Heart right ventricle (tissue), 16 donors: ENCODE data around the gene KNSTRN. TPM values are rescaled to one million over a fixed set of nuclear protein-coding genes. Genes with fewer than 3 reads are reported as not detected.

ENCODE experiments used
- ATAC-seq, 8 donors: fragments of 200-7000 bp; cut with Tn5 transposase; one replicate each; pipeline ENCODE4 v1.9.1; 2020; ENCODE audit warnings: mild to moderate bottlenecking in 8 of 8, moderate library complexity in 8 of 8, moderate number of reproducible peaks in 1 of 8
- DNase-seq, 2 donors: peaks; one replicate each; pipeline ENCODE4 v3.0.0-alpha.2; 2020
- H3K27ac ChIP-seq, 10 donors: fragments of 200-600 bp; sonication (generic) in 2 of 10; one replicate each; pipeline versions ENCODE4 v1.5.0 to v1.8.0; 2020 to 2022; ENCODE audit warnings: mild to moderate bottlenecking in 3 of 10
- H3K27me3 ChIP-seq, 7 donors: fragments of 200-600 bp; one replicate each; pipeline ENCODE4 v1.8.0; 2021 to 2022; ENCODE audit warnings: mild to moderate bottlenecking in 2 of 7
- H3K36me3 ChIP-seq, 9 donors: fragments of 200-600 bp; sonication (generic) in 1 of 9; one replicate each; pipeline versions ENCODE4 v1.5.0 to v1.8.0; 2020 to 2022; ENCODE audit warnings: mild to moderate bottlenecking in 2 of 9
- H3K4me1 ChIP-seq, 9 donors: fragments of 200-600 bp; sonication (generic) in 1 of 9; one replicate each; pipeline versions ENCODE4 v1.5.0 to v1.8.0; 2020 to 2022; ENCODE audit warnings: mild to moderate bottlenecking in 4 of 9
- H3K4me3 ChIP-seq, 10 donors: fragments of 200-600 bp; sonication (generic) in 2 of 10; one replicate each; pipeline versions ENCODE4 v1.5.0 to v1.8.0; 2020 to 2022; ENCODE audit warnings: mild to moderate bottlenecking in 7 of 10, moderate library complexity in 2 of 10
- H3K9me3 ChIP-seq, 11 donors: fragments of 200-600 bp in 10 of 11; sonication (generic) in 2 of 11; one replicate each; pipeline versions ENCODE4 v1.5.0 to v1.8.0; 2013 to 2022; ENCODE audit warnings: mild to moderate bottlenecking in 2 of 11, control low read depth in 1 of 11, moderate library complexity in 1 of 11
- CTCF ChIP-seq, 9 donors: fragments of 200-600 bp; sonication (generic) in 2 of 9; IDR thresholded peaks; one replicate each; pipeline versions ENCODE4 v1.5.0 to v1.8.0; 2021 to 2022; ENCODE audit warnings: antibody characterized with exemption in 9 of 9, mild to moderate bottlenecking in 5 of 9, moderate library complexity in 1 of 9
- WGBS, 2 donors: extraction: QIAGEN DNeasy Blood & Tissue Kit; methylation state at CpG; one replicate each; pipeline ENCODE4 v1.1.7; 2013; ENCODE audit warnings: inconsistent platforms in 1 of 2; 5-methylcytosine and 5-hydroxymethylcytosine counted together
- intact Hi-C, 10 donors: fragments of 100-400 bp; cut with DNase I; formaldehyde crosslinking; loops; one replicate each; pipeline versions ENCODE4 v1.11.1 to v1.14.2; 2022
- polyA plus RNA-seq, 2 donors: library from polyadenylated mRNA; stranded (reverse); fragments of 200-250 nt; gene quantifications; one replicate each; pipeline ENCODE4 v1.2.3, GENCODE V29; 2013
- total RNA-seq, 10 donors: library from RNA; stranded (reverse); fragmentation: NEBNext Ultra II Directional in 3 of 10; extraction: Animal tissue kit (Norgen Biotek cat#: 25700) in 3 of 10; gene quantifications; one replicate each; pipeline versions ENCODE4 v1.2.1 to v1.2.4, GENCODE V29; 2021 to 2023
- donor health status: Arrhythmogenic right ventricular cardiomyopathy.
- donor health status: ischemic (EF 13 %, LVEDD 7.1; RV severe dilation, severe dysfunction).
- donor health status: healthy with polysubstance abuse.
- donor health status: DM: no; HTN: yes; CAD: no.
- donor health status: DM: no; HTN: no; CAD: no.
- donor health status: ischemic (EF 25% LVEDD 6.9; RV normal size, moderate dysfunction).
- donor health status: ischemic (EF 25% LVEDD 5.7; RV mildly dilated, moderate dysfunction).
- donor health status: healthy.
- donor health status: DM: yes; HTN: yes; CAD: no.
- donor health status: Ischemic cardiomyopathy.
- donor health status: ischemic (EF 35%, LVEDD 5.7; RV mildly dilated, moderate dysfunction).
- donor health status: nonischemic (EF 11% LVEDD 7.7; RV severe dilation, severe dysfunction).
- donor health status: DM: yes; HTN: yes; CAD: no.
- donor health status: PGD.
- donor health status: ischemic (EF 29% LVEDD 5.4; RV normal size, mild dysfunction).
- donor health status: nonischemic (EF 23%, LVEDD 6.1; RV moderate dilation, normal function).

KNSTRN gene
- total and polyA plus RNA-seq, 12 donors: 5.3 to 16.0 (median 8.3) TPM

GRCh38 chr15:40334941-40335795 lies 47.4 kb upstream of the KNSTRN start:
- ATAC-seq (no peak), DNase-seq (no peak)
- H3K4me1 ChIP-seq: peaks cover 47 to 100% (median 82%) of the 10 kb centered on the region in 9 donors
- no peaks in the 10 kb centered on the region for H3K9me3 ChIP-seq
- no peaks in the 10 kb centered on the region for H3K27me3 ChIP-seq
- WGBS, 2 donors: 83 to 85% methylated on average over 26 of the region's 26 CpGs
- H3K4me3 ChIP-seq: no peak overlapping the region
- intact Hi-C loops: no loop called here
- H3K36me3 ChIP-seq: peaks cover 0 to 29% (median 0%) of the 10 kb centered on the region in 9 donors
- H3K27ac ChIP-seq: peak overlapping the region in 9 of 10 donors; percentile 79 to 99 (median 83)
- TF ChIP-seq CTCF (IDR thresholded peaks at IDR 0.05): no peak

GRCh38 chr15:40335938-40336743 lies 46.4 kb upstream of the KNSTRN start:
- Histone ChIP-seq H3K4me1 (peaks cover 57 to 100% (median 82%) of the 10 kb centered on the region in 9 donors), H3K36me3 (peaks cover 0 to 29% (median 0%) of the 10 kb centered on the region in 9 donors), H3K27ac (peak overlapping the region in 9 of 10 donors; percentile 31 to 99 (median 91)), H3K4me3 (no peak overlapping the region), H3K27me3 (no peaks in the 10 kb centered on the region), H3K9me3 (no peaks in the 10 kb centered on the region)
- intact Hi-C loops: no loop called here
- WGBS, 2 donors: 81 to 82% methylated on average over 13 of the region's 13 CpGs
- DNase-seq (no peak), ATAC-seq (no peak)
- TF ChIP-seq CTCF (IDR thresholded peaks at IDR 0.05): no peak

GRCh38 chr15:40336744-40337122 lies 45.8 kb upstream of the KNSTRN start:
- H3K36me3 ChIP-seq: peaks cover 0 to 29% (median 0%) of the 10 kb centered on the region in 9 donors
- no peak overlapping the region for H3K4me3 ChIP-seq
- no peak for DNase-seq
- WGBS, 2 donors: 55 to 73% methylated on average over 5 of the region's 5 CpGs
- intact Hi-C loops: no loop called here
- ATAC-seq: no peak
- H3K4me1 ChIP-seq: peaks cover 62 to 100% (median 85%) of the 10 kb centered on the region in 9 donors
- no peaks in the 10 kb centered on the region for H3K27me3 ChIP-seq
- no peaks in the 10 kb centered on the region for H3K9me3 ChIP-seq
- H3K27ac ChIP-seq: peak overlapping the region in 9 of 10 donors; percentile 2 to 99 (median 98)
- peak in 4 of 9 donors; percentile 14 to 33 (median 20) for TF ChIP-seq CTCF (IDR thresholded peaks at IDR 0.05)

GRCh38 chr15:40337597-40337996 lies 44.9 kb upstream of the KNSTRN start:
- TF ChIP-seq CTCF (IDR thresholded peaks at IDR 0.05): no peak
- DNase-seq (no peak), ATAC-seq (no peak)
- Histone ChIP-seq H3K4me1 (peaks cover 63 to 100% (median 91%) of the 10 kb centered on the region in 9 donors), H3K9me3 (no peaks in the 10 kb centered on the region), H3K4me3 (peak overlapping the region in 6 of 10 donors; percentile 5 to 57 (median 48)), H3K27me3 (no peaks in the 10 kb centered on the region), H3K36me3 (peaks cover 0 to 29% (median 0%) of the 10 kb centered on the region in 9 donors), H3K27ac (peak overlapping the region in 9 of 10 donors; percentile 95 to 99 (median 98))
- 39 to 40% methylated on average over 19 of the region's 19 CpGs for WGBS, 2 donors
- intact Hi-C loops: no loop called here
